Measurements from ENCODE around the gene MPL.

- TF ChIP-seq CTCF (IDR thresholded peaks at IDR 0.05): no peak
- no peak for TF ChIP-seq POLR2A (IDR thresholded peaks at IDR 0.05)
Measured at GRCh38 chr1:43319288-43319687, 18.3 kb upstream of the MPL start.
